Fibroblast of upper back skin (primary cell): ENCODE results near the gene ATP6V1A.
"Not testable (repeated sequence)": the region's sequence is repeated elsewhere in the genome, so short reads cannot be mapped to it uniquely, and the experiment has no call there.

ENCODE experiments used
- DNase-seq: peaks from one replicate; pipeline ENCODE4 v3.0.0-alpha.2; 2013

ATP6V1A gene

GRCh38 chr3:113829576-113830354, 82.9 kb downstream of the ATP6V1A start:
- DNase-seq: no peak

- DNase-seq: no peak
Observed at GRCh38 chr3:113831103-113831355, 84.2 kb downstream of the ATP6V1A start.

DNA sequence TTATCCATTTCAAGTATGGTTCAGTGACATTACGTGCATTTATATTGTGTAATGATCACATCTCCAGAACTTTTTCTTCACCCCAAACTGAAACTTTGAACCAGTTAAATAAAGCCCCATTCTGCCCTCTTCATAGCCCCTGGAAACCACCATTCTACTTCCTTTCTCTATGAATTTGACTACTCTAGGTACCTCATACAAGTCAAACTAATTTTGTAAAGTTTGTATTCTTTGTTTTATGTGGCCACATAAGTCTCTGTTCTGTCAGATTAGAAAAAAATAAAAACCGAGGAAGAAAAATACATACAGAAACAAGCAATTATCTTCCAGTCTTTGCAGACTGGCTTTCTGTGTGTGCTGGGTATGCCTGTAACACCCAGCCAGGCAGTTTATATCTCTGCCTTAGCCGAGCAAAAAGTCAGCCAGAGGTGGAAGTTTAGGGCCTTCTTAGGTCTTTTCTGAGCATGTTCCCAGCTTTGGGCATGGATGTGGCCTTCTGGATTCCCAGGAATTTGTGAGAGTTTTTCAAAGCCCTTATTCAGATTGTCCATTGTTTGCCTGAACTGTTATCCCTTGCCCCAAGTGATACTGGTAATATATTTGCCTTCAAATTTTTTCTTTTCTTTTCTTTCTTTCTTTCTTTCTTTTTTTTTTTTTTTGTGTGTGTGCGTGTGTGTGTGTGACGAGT, 85.8 kb downstream of the ATP6V1A start:
- DNase-seq: peak; percentile 19

- peak; percentile 3 for DNase-seq
Observed at GRCh38 chr3:113834983-113835382, 88.1 kb downstream of the ATP6V1A start.

- DNase-seq: peak; percentile 86
Observed at GRCh38 chr3:113838631-113839209, 91.9 kb downstream of the ATP6V1A start, which contains the start of gene GRAMD1C. GRAMD1C (plus strand) TSS chr3:113838788; CDS start chr3:113838910, 122 bp downstream.

- no peak for DNase-seq
Observed at GRCh38 chr3:113839551-113839950, 92.7 kb downstream of the ATP6V1A start.

GRCh38 chr3:113844622-113845222, 97.9 kb downstream of the ATP6V1A start:
- DNase-seq: peak; percentile 51

- no peak for DNase-seq
Observed at GRCh38 chr3:113847247-113847646, 100.4 kb downstream of the ATP6V1A start.

GRCh38 chr3:113847664-113848461, 101.0 kb downstream of the ATP6V1A start:
- no peak for DNase-seq

- not testable (repeated sequence) for DNase-seq
Observed at GRCh38 chr3:113849071-113849470, 102.2 kb downstream of the ATP6V1A start.

GRCh38 chr3:113849841-113850240, 103.0 kb downstream of the ATP6V1A start:
- not testable (repeated sequence) for DNase-seq

GRCh38 chr3:113850391-113850790, 103.6 kb downstream of the ATP6V1A start:
- DNase-seq: not testable (repeated sequence)

- no peak for DNase-seq
Observed at GRCh38 chr3:113852506-113852905, 105.7 kb downstream of the ATP6V1A start.
